GM23338 (cell line): Measurements from ENCODE around the gene FYCO1.

Experiments
- CTCF ChIP-seq, 2 experiments: fragments of 200-600 bp in 1 of 2; sonication (generic) in 1 of 2; conservative IDR thresholded peaks; 2 replicates each; pipeline versions ENCODE4 v1.5.1 to v1.6.1; 2016 to 2017; ENCODE audit warnings: antibody characterized with exemption in 2 of 2, low read depth in 2 of 2, mild to moderate bottlenecking in 2 of 2, moderate library complexity in 1 of 2
- EZH2 ChIP-seq: fragments of 200-600 bp; sonication (generic); IDR thresholded peaks from one replicate; pipeline ENCODE4 v1.8.0; 2017; ENCODE audit warnings: antibody characterized with exemption, mild to moderate bottlenecking, low read depth; ENCODE audit not compliant: unreplicated experiment
- EZH2phosphoT487 ChIP-seq: fragments of 200-600 bp; sonication (generic); IDR thresholded peaks from one replicate; pipeline ENCODE4 v1.8.1; 2018; ENCODE audit warnings: antibody characterized with exemption; ENCODE audit not compliant: unreplicated experiment
- REST ChIP-seq: IDR thresholded peaks from one replicate; pipeline ENCODE4 v1.6.1; 2018; ENCODE audit warnings: antibody characterized with exemption; ENCODE audit not compliant: unreplicated experiment

GRCh38 chr3:45988362-45988761 is 7.3 kb downstream of the FYCO1 start:
- no peak for TF ChIP-seq EZH2phosphoT487
- no peak for TF ChIP-seq CTCF (conservative IDR thresholded peaks at IDR 0.05; ENCODE audit: low read depth in 2 of 2)
- no peak for TF ChIP-seq EZH2
- no peak for TF ChIP-seq REST
